ENCODE results near the gene DNAH14.
"Not testable (repeated sequence)": the region's sequence is repeated elsewhere in the genome, so short reads cannot be mapped to it uniquely, and the experiment has no call there.

DNAH14 gene

GRCh38 chr1:225229429-225229828 is 300.0 kb downstream of the DNAH14 start:
- H4K8ac ChIP-seq (ENCODE audit: low read depth, low read length); H2BK15ac ChIP-seq (ENCODE audit: low read length); H3K27me3 ChIP-seq (ENCODE audit: control insufficient read depth in 3 of 3, insufficient read depth in 3 of 3, low read depth in 1 of 3, low read length in 3 of 3); H3K9me3 ChIP-seq (replicated peaks in 1 of 2; ENCODE audit: control insufficient read depth in 2 of 2, insufficient read depth in 1 of 2, low read depth in 1 of 2, low read length in 2 of 2); H2BK120ac ChIP-seq (ENCODE audit: low read depth, low read length); H3K14ac ChIP-seq (ENCODE audit: low read length); H3K18ac ChIP-seq (ENCODE audit: low read length); H3K79me1 ChIP-seq (ENCODE audit: low read depth, low read length); H3K23ac ChIP-seq (ENCODE audit: low read depth, low read length, poor library complexity); H2BK12ac ChIP-seq (ENCODE audit: low read length); H3K27ac ChIP-seq (replicated peaks; ENCODE audit: low read length); H3K36me3 ChIP-seq (replicated peaks in 1 of 2; ENCODE audit: control insufficient read depth in 2 of 2, insufficient read depth in 2 of 2, low read length in 2 of 2); H2BK5ac ChIP-seq (ENCODE audit: low read length); H2AFZ ChIP-seq (ENCODE audit: low read length); DNase-seq (ENCODE audit: low spot score); H3K4me1 ChIP-seq (ENCODE audit: control insufficient read depth in 2 of 2, insufficient read depth in 1 of 2, low read depth in 1 of 2, low read length in 2 of 2); H3K4ac ChIP-seq (ENCODE audit: low read length); H3K9ac ChIP-seq (ENCODE audit: low read depth, low read length, poor library complexity); H3K4me2 ChIP-seq (ENCODE audit: insufficient read depth, low read length, poor library complexity, severe bottlenecking); H4K91ac ChIP-seq (ENCODE audit: low read depth, low read length, poor library complexity); H3K4me3 ChIP-seq (ENCODE audit: low read length in 2 of 2); H2AK5ac ChIP-seq (ENCODE audit: low read depth, low read length): not testable (repeated sequence)

GRCh38 chr1:225230483-225230882 is 301.0 kb downstream of the DNAH14 start:
- H3K14ac ChIP-seq (ENCODE audit: low read length): no peak overlapping the region
- H3K23ac ChIP-seq (ENCODE audit: low read depth, low read length, poor library complexity): no peak overlapping the region
- no peak overlapping the region for H3K18ac ChIP-seq (ENCODE audit: low read length)
- H2AK5ac ChIP-seq (ENCODE audit: low read depth, low read length): no peak overlapping the region
- H4K91ac ChIP-seq (ENCODE audit: low read depth, low read length, poor library complexity): no peak overlapping the region
- no peak overlapping the region for H4K8ac ChIP-seq (ENCODE audit: low read depth, low read length)
- no peak overlapping the region for H2BK5ac ChIP-seq (ENCODE audit: low read length)
- H3K9me3 ChIP-seq (replicated peaks in 1 of 2; ENCODE audit: control insufficient read depth in 2 of 2, insufficient read depth in 1 of 2, low read depth in 1 of 2, low read length in 2 of 2): no peaks in the 10 kb centered on the region
- WGBS, 2 donors (ENCODE audit: extremely low coverage in 2 of 2, insufficient read length in 2 of 2, insufficient replicate concordance in 1 of 2): no CpG with 5 or more reads among the region's 2 CpGs
- no peak for DNase-seq (ENCODE audit: low spot score)
- H3K4me3 ChIP-seq (ENCODE audit: low read length in 2 of 2): no peak overlapping the region
- no peak overlapping the region for H3K4me2 ChIP-seq (ENCODE audit: insufficient read depth, low read length, poor library complexity, severe bottlenecking)
- no peak overlapping the region for H2BK12ac ChIP-seq (ENCODE audit: low read length)
- no peak overlapping the region for H3K27ac ChIP-seq (replicated peaks; ENCODE audit: low read length)
- H3K9ac ChIP-seq (ENCODE audit: low read depth, low read length, poor library complexity): no peak overlapping the region
- H2BK120ac ChIP-seq (ENCODE audit: low read depth, low read length): no peak overlapping the region
- no peak overlapping the region for H3K4ac ChIP-seq (ENCODE audit: low read length)
- no peaks in the 10 kb centered on the region for H3K79me1 ChIP-seq (ENCODE audit: low read depth, low read length)
- H3K27me3 ChIP-seq (ENCODE audit: control insufficient read depth in 3 of 3, insufficient read depth in 3 of 3, low read depth in 1 of 3, low read length in 3 of 3): no peaks in the 10 kb centered on the region
- no peaks in the 10 kb centered on the region for H3K4me1 ChIP-seq (ENCODE audit: control insufficient read depth in 2 of 2, insufficient read depth in 1 of 2, low read depth in 1 of 2, low read length in 2 of 2)
- H3K36me3 ChIP-seq (replicated peaks in 1 of 2; ENCODE audit: control insufficient read depth in 2 of 2, insufficient read depth in 2 of 2, low read length in 2 of 2): no peaks in the 10 kb centered on the region
- H2AFZ ChIP-seq (ENCODE audit: low read length): no peak overlapping the region
- H2BK15ac ChIP-seq (ENCODE audit: low read length): no peak overlapping the region

DNA sequence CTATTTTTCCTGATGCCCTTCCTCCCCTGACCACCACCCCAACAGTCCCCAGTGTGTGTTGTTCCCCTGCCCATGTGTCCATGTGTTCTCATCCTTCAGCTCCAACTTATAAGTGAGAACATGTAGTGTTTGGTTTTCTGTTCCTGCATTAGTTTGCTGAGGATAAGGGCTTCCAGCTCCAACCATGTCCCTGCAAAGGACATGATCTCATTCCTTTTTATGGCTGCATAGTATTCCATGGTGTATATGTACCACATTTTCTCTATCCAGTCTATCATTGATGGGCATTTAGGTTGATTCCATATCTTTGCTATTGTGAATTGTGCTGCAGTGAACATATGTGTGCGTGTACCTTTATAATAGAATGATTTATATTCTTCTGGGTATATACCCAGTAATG is 303.5 kb downstream of the DNAH14 start:
- H3K79me1 ChIP-seq (ENCODE audit: low read depth, low read length); H2AK5ac ChIP-seq (ENCODE audit: low read depth, low read length); H3K14ac ChIP-seq (ENCODE audit: low read length); H3K9me3 ChIP-seq (replicated peaks in 1 of 2; ENCODE audit: control insufficient read depth in 2 of 2, insufficient read depth in 1 of 2, low read depth in 1 of 2, low read length in 2 of 2); H2BK120ac ChIP-seq (ENCODE audit: low read depth, low read length); H3K4me1 ChIP-seq (ENCODE audit: control insufficient read depth in 2 of 2, insufficient read depth in 1 of 2, low read depth in 1 of 2, low read length in 2 of 2); H3K23ac ChIP-seq (ENCODE audit: low read depth, low read length, poor library complexity); H3K36me3 ChIP-seq (replicated peaks in 1 of 2; ENCODE audit: control insufficient read depth in 2 of 2, insufficient read depth in 2 of 2, low read length in 2 of 2); H2AFZ ChIP-seq (ENCODE audit: low read length); H3K4me3 ChIP-seq (ENCODE audit: low read length in 2 of 2); DNase-seq (ENCODE audit: low spot score); H2BK15ac ChIP-seq (ENCODE audit: low read length); H4K91ac ChIP-seq (ENCODE audit: low read depth, low read length, poor library complexity); H3K27ac ChIP-seq (replicated peaks; ENCODE audit: low read length); H3K27me3 ChIP-seq (ENCODE audit: control insufficient read depth in 3 of 3, insufficient read depth in 3 of 3, low read depth in 1 of 3, low read length in 3 of 3); H3K4ac ChIP-seq (ENCODE audit: low read length); H3K9ac ChIP-seq (ENCODE audit: low read depth, low read length, poor library complexity); H2BK12ac ChIP-seq (ENCODE audit: low read length); H3K4me2 ChIP-seq (ENCODE audit: insufficient read depth, low read length, poor library complexity, severe bottlenecking); H3K18ac ChIP-seq (ENCODE audit: low read length); H2BK5ac ChIP-seq (ENCODE audit: low read length); H4K8ac ChIP-seq (ENCODE audit: low read depth, low read length): not testable (repeated sequence)
- WGBS, 2 donors (ENCODE audit: extremely low coverage in 2 of 2, insufficient read length in 2 of 2, insufficient replicate concordance in 1 of 2): no CpG with 5 or more reads among the region's 1 CpG

DNA sequence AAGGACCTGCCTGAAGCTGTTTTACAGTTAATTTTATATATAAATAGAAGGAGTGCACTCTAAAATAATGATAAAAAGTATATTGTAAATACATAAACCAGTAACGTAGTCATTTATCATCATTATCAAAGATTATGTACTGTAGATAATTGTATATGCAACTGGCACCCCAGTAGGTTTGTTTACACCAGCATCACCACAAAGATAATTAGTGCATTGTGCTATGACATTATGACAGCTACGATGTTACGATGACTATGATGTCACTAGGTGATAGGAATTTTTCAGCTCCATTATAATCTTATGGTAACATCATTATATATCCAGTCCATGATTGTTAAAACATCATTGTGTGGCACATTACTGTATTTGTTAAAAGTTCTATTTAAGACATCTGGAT is 313.1 kb downstream of the DNAH14 start:
- Histone ChIP-seq H2AFZ (ENCODE audit: low read length) (no peak overlapping the region), H4K8ac (ENCODE audit: low read depth, low read length) (no peak overlapping the region), H3K18ac (ENCODE audit: low read length) (no peak overlapping the region), H2BK15ac (ENCODE audit: low read length) (no peak overlapping the region), H3K4me1 (ENCODE audit: control insufficient read depth in 2 of 2, insufficient read depth in 1 of 2, low read depth in 1 of 2, low read length in 2 of 2) (no peaks in the 10 kb centered on the region), H2BK12ac (ENCODE audit: low read length) (no peak overlapping the region), H3K36me3 (replicated peaks in 1 of 2; ENCODE audit: control insufficient read depth in 2 of 2, insufficient read depth in 2 of 2, low read length in 2 of 2) (no peaks in the 10 kb centered on the region), H3K14ac (ENCODE audit: low read length) (no peak overlapping the region), H3K4ac (ENCODE audit: low read length) (no peak overlapping the region), H3K9me3 (replicated peaks in 1 of 2; ENCODE audit: control insufficient read depth in 2 of 2, insufficient read depth in 1 of 2, low read depth in 1 of 2, low read length in 2 of 2) (no peaks in the 10 kb centered on the region), H3K27ac (replicated peaks; ENCODE audit: low read length) (no peak overlapping the region), H3K4me2 (ENCODE audit: insufficient read depth, low read length, poor library complexity, severe bottlenecking) (no peak overlapping the region), H4K91ac (ENCODE audit: low read depth, low read length, poor library complexity) (no peak overlapping the region), H2BK5ac (ENCODE audit: low read length) (no peak overlapping the region), H3K23ac (ENCODE audit: low read depth, low read length, poor library complexity) (no peak overlapping the region), H2AK5ac (ENCODE audit: low read depth, low read length) (no peak overlapping the region), H3K79me1 (ENCODE audit: low read depth, low read length) (no peaks in the 10 kb centered on the region), H3K9ac (ENCODE audit: low read depth, low read length, poor library complexity) (no peak overlapping the region), H2BK120ac (ENCODE audit: low read depth, low read length) (no peak overlapping the region), H3K27me3 (ENCODE audit: control insufficient read depth in 3 of 3, insufficient read depth in 3 of 3, low read depth in 1 of 3, low read length in 3 of 3) (no peaks in the 10 kb centered on the region), H3K4me3 (ENCODE audit: low read length in 2 of 2) (no peak overlapping the region)
- WGBS, 2 donors (ENCODE audit: extremely low coverage in 2 of 2, insufficient read length in 2 of 2, insufficient replicate concordance in 1 of 2): no CpG with 5 or more reads among the region's 3 CpGs
- DNase-seq (ENCODE audit: low spot score): no peak

All from neuronal stem cell (in vitro differentiated cells).